Stimulated activated effector memory CD8-positive, alpha-beta T cell treated with anti-CD3 and anti-CD28 coated beads, Interleukin-12 subunit alpha, Interleukin-12 subunit beta, amount 100 ng/mL, for 72 hours (primary cell): Measurements from ENCODE around the gene GLOD4.
"Not testable (repeated sequence)": the region's sequence is repeated elsewhere in the genome, so short reads cannot be mapped to it uniquely, and the experiment has no call there.

Experiments used
- ATAC-seq: fragments of 150-1000 bp; cut with Tn5 transposase; 2 replicates; pipeline ENCODE4 v1.10.0; 2021
- DNase-seq, 2 donors: peaks; one replicate each; pipeline ENCODE4 v3.0.0; 2021 to 2022; ENCODE audit warnings: low spot score in 2 of 2
- H3K27ac Mint-ChIP-seq: one replicate; pipeline ENCODE4 v1.8.0; 2022; ENCODE audit warnings: mild to moderate bottlenecking, mixed read lengths
- H3K36me3 Mint-ChIP-seq: one replicate; pipeline ENCODE4 v1.8.0; 2022; ENCODE audit warnings: mild to moderate bottlenecking, mixed read lengths
- H3K4me1 Mint-ChIP-seq: one replicate; pipeline ENCODE4 v1.8.0; 2022; ENCODE audit warnings: mixed read lengths
- H3K4me3 Mint-ChIP-seq: one replicate; pipeline ENCODE4 v1.8.0; 2022; ENCODE audit warnings: mild to moderate bottlenecking, mixed read lengths
- H3K9me3 Mint-ChIP-seq: one replicate; pipeline ENCODE4 v1.8.0; 2022; ENCODE audit warnings: mixed read lengths

GLOD4 gene

GRCh38 chr17:794876-795275, 12.8 kb upstream of the GLOD4 start:
- no peak overlapping the region for H3K4me3 Mint-ChIP-seq
- DNase-seq: peak in 1 of 2 donors; percentile 11

DNA sequence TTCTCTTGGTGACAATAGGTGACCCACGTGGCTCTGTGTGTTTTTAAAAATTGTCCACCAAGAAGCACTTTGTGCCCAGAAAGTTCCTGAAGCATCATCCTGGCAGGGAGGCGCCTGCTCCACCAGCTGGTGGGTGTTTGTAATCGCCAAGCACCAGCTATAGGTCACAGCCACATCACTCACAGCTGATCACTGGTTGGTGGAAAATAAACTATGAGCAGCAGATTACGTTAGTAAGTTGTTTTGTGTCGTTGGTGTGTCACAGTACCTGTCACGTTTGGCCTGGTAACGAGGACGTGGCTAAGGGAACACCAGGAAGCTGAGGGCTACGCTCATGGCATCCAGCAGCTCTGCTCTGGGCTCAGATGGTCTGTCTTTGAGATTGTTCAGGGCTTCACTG, 10.2 kb upstream of the GLOD4 start:
- H3K4me3 Mint-ChIP-seq: no peak overlapping the region
- H3K36me3 Mint-ChIP-seq: peaks cover 52% of the 10 kb centered on the region
- DNase-seq (no peak), ATAC-seq (no peak)
- H3K9me3 Mint-ChIP-seq: no peaks in the 10 kb centered on the region
- H3K4me1 Mint-ChIP-seq: peaks cover 11% of the 10 kb centered on the region
- H3K27ac Mint-ChIP-seq: no peak overlapping the region

More at GRCh38 chr17:794876-795275, 12.8 kb upstream of the GLOD4 start:
- no peaks in the 10 kb centered on the region for H3K9me3 Mint-ChIP-seq
- ATAC-seq: peak; percentile 64
- H3K36me3 Mint-ChIP-seq: peaks cover 26% of the 10 kb centered on the region
- peaks cover 11% of the 10 kb centered on the region for H3K4me1 Mint-ChIP-seq
- no peak overlapping the region for H3K27ac Mint-ChIP-seq

- no peak overlapping the region for H3K4me3 Mint-ChIP-seq
- ATAC-seq: no peak
- H3K9me3 Mint-ChIP-seq: no peaks in the 10 kb centered on the region
- H3K27ac Mint-ChIP-seq: no peak overlapping the region
- no peak for DNase-seq
- peaks cover 11% of the 10 kb centered on the region for H3K4me1 Mint-ChIP-seq
- H3K36me3 Mint-ChIP-seq: peaks cover 56% of the 10 kb centered on the region
Observed at GRCh38 chr17:791829-792228, 9.7 kb upstream of the GLOD4 start.

DNA sequence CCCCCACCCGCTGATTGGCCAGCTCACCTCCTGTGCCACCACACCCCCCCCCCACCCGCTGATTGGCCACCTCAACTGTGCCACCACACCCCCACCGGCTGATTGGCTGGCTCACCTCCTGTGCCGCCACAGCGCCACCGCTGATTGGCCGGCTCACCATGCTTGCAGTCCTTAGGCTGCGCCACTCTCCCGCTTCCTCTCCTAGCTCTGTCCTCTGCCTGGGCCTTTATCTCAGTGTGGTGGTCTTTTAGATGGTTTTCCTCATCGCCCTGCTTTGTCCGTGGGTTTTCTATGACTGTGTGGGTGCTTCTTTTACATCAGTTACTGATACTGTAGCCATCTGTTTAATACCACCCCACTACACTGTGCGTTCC, 8.8 kb upstream of the GLOD4 start:
- DNase-seq, H3K27ac Mint-ChIP-seq, H3K4me3 Mint-ChIP-seq, ATAC-seq, H3K9me3 Mint-ChIP-seq: not testable (repeated sequence)
- Mint-ChIP-seq H3K4me1 (peaks cover 11% of the 10 kb centered on the region), H3K36me3 (peaks cover 66% of the 10 kb centered on the region)

- not testable (repeated sequence) for ATAC-seq, H3K27ac Mint-ChIP-seq, DNase-seq, H3K4me3 Mint-ChIP-seq, H3K9me3 Mint-ChIP-seq
- Mint-ChIP-seq H3K4me1 (peaks cover 11% of the 10 kb centered on the region), H3K36me3 (peaks cover 71% of the 10 kb centered on the region)
Observed at GRCh38 chr17:789931-790873, 8.1 kb upstream of the GLOD4 start.

DNA sequence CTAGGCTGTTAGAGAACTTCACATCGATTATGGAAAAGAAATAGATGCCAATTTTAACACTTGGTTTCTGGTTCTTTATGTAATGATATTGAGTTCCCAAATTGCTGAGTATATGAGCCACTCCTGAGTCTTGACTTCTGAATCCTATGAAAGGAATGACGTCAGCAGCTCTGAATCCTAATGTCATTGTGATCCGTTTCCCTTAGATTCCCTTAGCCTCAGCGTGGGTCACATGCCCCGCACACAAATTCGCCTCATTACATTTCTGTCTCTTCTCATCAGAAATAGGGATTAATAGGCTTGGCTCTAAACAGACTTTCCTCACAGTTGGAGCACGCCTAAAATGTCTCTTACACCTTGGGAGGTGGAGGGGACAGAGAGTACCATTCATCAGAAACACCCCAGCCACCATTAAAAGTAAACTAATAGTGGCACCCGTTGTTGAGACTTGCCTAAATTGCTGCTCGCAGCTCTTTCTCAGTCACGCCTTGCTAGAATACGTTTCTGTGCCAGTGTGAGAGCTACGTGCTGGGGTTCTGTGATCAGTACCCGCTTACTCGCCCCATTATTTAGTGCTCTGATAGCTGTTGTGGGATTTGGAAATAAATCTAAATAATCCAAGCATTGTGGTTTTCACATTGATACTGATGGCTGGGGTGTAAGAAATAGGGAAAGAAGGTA, 7.2 kb upstream of the GLOD4 start:
- no peaks in the 10 kb centered on the region for H3K9me3 Mint-ChIP-seq
- ATAC-seq (no peak), DNase-seq (no peak)
- H3K4me1 Mint-ChIP-seq: peaks cover 13% of the 10 kb centered on the region
- no peak overlapping the region for H3K27ac Mint-ChIP-seq
- H3K4me3 Mint-ChIP-seq: no peak overlapping the region
- H3K36me3 Mint-ChIP-seq: peaks cover 78% of the 10 kb centered on the region

GRCh38 chr17:788551-788950, 6.5 kb upstream of the GLOD4 start:
- Mint-ChIP-seq H3K36me3 (peaks cover 85% of the 10 kb centered on the region), H3K4me3 (no peak overlapping the region)

GRCh38 chr17:787641-788221, 5.7 kb upstream of the GLOD4 start:
- Mint-ChIP-seq H3K27ac (no peak overlapping the region), H3K9me3 (no peaks in the 10 kb centered on the region), H3K4me3 (no peak overlapping the region), H3K4me1 (peaks cover 28% of the 10 kb centered on the region), H3K36me3 (peaks cover 90% of the 10 kb centered on the region)
- DNase-seq (no peak), ATAC-seq (no peak)

More at GRCh38 chr17:788551-788950, 6.5 kb upstream of the GLOD4 start:
- Mint-ChIP-seq H3K27ac (no peak overlapping the region), H3K9me3 (no peaks in the 10 kb centered on the region), H3K4me1 (peaks cover 20% of the 10 kb centered on the region)
- DNase-seq: no peak
- no peak for ATAC-seq

- not testable (repeated sequence) for H3K9me3 Mint-ChIP-seq, H3K4me3 Mint-ChIP-seq, ATAC-seq, DNase-seq, H3K27ac Mint-ChIP-seq
- Mint-ChIP-seq H3K36me3 (peaks cover 94% of the 10 kb centered on the region), H3K4me1 (peaks cover 34% of the 10 kb centered on the region)
Observed at GRCh38 chr17:785901-786300, 3.8 kb upstream of the GLOD4 start.

GRCh38 chr17:784143-784542, 2.1 kb upstream of the GLOD4 start:
- peaks cover 32% of the 10 kb centered on the region for H3K4me1 Mint-ChIP-seq
- peak overlapping the region; percentile 64 for H3K27ac Mint-ChIP-seq

DNA sequence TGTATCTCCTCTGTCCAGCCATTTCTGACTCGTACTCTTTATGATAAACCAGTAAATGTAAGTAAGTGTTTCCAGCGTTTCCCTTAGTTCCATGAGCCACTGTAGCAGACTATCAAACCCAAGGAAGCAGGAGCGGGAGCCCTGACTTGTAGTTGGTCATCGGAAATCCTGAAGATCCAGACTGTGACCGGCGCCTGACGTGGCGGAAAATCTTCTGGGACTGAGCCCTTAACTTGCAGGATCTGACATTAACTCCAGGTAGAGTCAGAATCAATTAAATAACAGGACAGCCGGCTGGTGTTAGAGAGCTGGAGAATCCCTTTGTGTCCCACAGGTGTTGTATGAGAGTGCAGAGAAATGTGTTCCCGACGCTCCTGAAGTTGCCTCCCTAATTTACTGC, 4.0 kb downstream of the GLOD4 start:
- H3K4me3 Mint-ChIP-seq: no peak overlapping the region
- H3K27ac Mint-ChIP-seq: no peak overlapping the region
- no peaks in the 10 kb centered on the region for H3K9me3 Mint-ChIP-seq
- no peak for ATAC-seq
- H3K4me1 Mint-ChIP-seq: peaks cover 24% of the 10 kb centered on the region
- no peak for DNase-seq
- H3K36me3 Mint-ChIP-seq: peaks cover 99% of the 10 kb centered on the region

More at GRCh38 chr17:784143-784542, 2.1 kb upstream of the GLOD4 start:
- no peaks in the 10 kb centered on the region for H3K9me3 Mint-ChIP-seq
- DNase-seq: no peak
- ATAC-seq: peak; percentile 6
- peak overlapping the region; percentile 98 for H3K4me3 Mint-ChIP-seq
- H3K36me3 Mint-ChIP-seq: peaks cover 95% of the 10 kb centered on the region

GRCh38 chr17:774313-774584, 7.8 kb downstream of the GLOD4 start:
- ATAC-seq (no peak), DNase-seq (no peak)
- Mint-ChIP-seq H3K36me3 (peaks cover 99% of the 10 kb centered on the region), H3K27ac (peak overlapping the region; percentile 92), H3K4me1 (peaks cover 12% of the 10 kb centered on the region), H3K4me3 (peak overlapping the region; percentile 58), H3K9me3 (no peaks in the 10 kb centered on the region)

DNA sequence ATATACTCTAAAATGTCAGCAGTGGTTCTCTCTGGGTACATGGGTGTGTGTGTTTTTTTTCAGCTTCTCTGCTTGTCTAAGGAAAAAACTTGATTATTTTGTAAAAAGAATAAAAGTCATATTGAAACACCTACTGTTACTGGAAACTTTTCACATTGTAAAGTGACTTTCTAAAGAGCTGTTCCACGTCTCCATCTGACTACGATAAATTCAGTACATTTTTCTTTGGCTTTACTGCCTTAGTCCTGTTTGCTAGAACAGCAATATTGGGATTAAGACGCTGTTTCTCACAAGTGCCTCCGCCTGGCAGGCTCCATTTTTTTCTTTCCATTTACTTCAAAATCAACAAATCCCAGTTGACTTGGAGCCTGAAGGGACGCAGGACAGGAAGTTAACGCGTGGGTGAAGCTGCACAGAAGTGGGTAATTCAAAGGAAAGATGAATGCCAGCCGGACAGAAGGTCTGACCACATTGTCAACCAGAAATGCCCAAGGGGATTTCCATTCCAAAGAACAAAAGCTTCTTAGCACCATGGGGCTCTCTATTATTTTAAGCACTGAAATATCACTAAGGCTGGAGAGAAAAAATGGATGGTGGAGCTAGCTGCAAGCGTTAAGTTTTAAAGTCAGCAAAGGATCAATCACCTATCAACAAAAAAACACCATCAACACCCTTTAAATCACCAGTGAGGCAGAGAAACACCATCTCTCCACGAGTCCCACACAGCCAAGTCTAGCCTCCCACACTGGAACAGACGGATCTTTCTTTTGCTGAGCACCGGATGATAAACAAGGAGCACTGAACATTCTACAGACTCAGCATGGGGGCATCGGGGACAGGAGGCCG, 8.4 kb downstream of the GLOD4 start:
- no peak for ATAC-seq
- no peak for DNase-seq
- Mint-ChIP-seq H3K9me3 (no peaks in the 10 kb centered on the region), H3K27ac (peak overlapping the region; percentile 92), H3K4me3 (peak overlapping the region; percentile 58), H3K4me1 (peaks cover 12% of the 10 kb centered on the region), H3K36me3 (peaks cover 99% of the 10 kb centered on the region)

DNA sequence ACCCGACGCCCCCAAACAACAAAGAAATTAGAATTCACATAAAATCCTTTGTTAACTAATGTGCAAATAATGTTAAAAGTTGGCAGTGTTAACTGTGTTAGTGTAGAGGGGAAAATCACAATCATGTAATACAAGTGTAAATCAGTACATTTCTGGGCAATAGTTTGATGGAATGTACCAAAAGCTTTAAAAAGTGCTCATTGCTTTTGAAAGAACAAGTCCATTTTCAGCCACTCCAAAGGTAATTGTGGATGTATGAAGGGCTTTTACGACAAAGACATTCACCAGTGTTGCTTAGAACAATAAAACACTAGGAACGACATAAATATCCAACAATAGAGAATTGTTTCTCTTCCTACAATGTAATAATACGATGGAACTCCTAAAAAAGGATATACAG, 9.1 kb downstream of the GLOD4 start:
- H3K36me3 Mint-ChIP-seq: peaks cover 99% of the 10 kb centered on the region

GRCh38 chr17:767076-767475, 15.0 kb downstream of the GLOD4 start:
- no peaks in the 10 kb centered on the region for H3K9me3 Mint-ChIP-seq
- H3K36me3 Mint-ChIP-seq: peaks cover 100% of the 10 kb centered on the region
- H3K4me1 Mint-ChIP-seq: no peaks in the 10 kb centered on the region
- no peak overlapping the region for H3K4me3 Mint-ChIP-seq
- ATAC-seq (no peak), DNase-seq (no peak)
- peak overlapping the region; percentile 30 for H3K27ac Mint-ChIP-seq

More for the DNA sequence above, 9.1 kb downstream of the GLOD4 start:
- Mint-ChIP-seq H3K9me3 (no peaks in the 10 kb centered on the region), H3K4me1 (peaks cover 12% of the 10 kb centered on the region), H3K4me3 (no peak overlapping the region), H3K27ac (peak overlapping the region; percentile 92)
- DNase-seq (no peak), ATAC-seq (no peak)
